RPMI8226 (cell line): ENCODE data around the gene TNFRSF6B.
"Not testable (repeated sequence)": the region's sequence is repeated elsewhere in the genome, so short reads cannot be mapped to it uniquely, and the experiment has no call there.

Experiments used
- DNase-seq: peaks from one replicate; pipeline ENCODE4 v3.0.0-alpha.2; 2015

TNFRSF6B gene, protein sequence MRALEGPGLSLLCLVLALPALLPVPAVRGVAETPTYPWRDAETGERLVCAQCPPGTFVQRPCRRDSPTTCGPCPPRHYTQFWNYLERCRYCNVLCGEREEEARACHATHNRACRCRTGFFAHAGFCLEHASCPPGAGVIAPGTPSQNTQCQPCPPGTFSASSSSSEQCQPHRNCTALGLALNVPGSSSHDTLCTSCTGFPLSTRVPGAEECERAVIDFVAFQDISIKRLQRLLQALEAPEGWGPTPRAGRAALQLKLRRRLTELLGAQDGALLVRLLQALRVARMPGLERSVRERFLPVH

DNA sequence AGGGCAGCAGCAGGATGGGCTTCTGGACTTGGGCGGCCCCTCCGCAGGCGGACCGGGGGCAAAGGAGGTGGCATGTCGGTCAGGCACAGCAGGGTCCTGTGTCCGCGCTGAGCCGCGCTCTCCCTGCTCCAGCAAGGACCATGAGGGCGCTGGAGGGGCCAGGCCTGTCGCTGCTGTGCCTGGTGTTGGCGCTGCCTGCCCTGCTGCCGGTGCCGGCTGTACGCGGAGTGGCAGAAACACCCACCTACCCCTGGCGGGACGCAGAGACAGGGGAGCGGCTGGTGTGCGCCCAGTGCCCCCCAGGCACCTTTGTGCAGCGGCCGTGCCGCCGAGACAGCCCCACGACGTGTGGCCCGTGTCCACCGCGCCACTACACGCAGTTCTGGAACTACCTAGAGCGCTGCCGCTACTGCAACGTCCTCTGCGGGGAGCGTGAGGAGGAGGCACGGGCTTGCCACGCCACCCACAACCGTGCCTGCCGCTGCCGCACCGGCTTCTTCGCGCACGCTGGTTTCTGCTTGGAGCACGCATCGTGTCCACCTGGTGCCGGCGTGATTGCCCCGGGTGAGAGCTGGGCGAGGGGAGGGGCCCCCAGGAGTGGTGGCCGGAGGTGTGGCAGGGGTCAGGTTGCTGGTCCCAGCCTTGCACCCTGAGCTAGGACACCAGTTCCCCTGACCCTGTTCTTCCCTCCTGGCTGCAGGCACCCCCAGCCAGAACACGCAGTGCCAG, at the start of gene TNFRSF6B:
TSS of gene TNFRSF6B (plus strand) at position 25 of the 729 bp plus-strand sequence. CDS start at position 141, 116 bp downstream.
- no peak for DNase-seq

DNA sequence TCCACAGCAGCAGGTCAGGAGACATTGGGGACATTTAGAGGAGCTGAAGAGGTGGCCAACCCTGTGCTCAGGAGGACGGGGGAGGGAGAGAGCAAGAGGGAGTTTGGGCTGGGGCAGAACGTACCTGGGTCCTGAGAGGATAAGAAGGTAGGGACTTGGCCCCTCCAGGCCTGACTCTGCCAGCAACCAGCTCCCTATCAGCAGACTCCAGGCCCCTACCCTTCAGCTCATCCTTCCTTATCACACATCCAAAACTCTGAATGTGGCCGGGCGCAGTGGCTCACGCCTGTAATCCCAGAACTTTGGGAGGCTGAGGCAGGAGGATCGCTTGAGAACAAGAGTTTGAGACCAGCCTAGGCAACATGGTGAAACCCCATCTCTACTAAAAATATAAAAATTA, 48.3 kb upstream of the TNFRSF6B start:
- DNase-seq, result no peak

DNA sequence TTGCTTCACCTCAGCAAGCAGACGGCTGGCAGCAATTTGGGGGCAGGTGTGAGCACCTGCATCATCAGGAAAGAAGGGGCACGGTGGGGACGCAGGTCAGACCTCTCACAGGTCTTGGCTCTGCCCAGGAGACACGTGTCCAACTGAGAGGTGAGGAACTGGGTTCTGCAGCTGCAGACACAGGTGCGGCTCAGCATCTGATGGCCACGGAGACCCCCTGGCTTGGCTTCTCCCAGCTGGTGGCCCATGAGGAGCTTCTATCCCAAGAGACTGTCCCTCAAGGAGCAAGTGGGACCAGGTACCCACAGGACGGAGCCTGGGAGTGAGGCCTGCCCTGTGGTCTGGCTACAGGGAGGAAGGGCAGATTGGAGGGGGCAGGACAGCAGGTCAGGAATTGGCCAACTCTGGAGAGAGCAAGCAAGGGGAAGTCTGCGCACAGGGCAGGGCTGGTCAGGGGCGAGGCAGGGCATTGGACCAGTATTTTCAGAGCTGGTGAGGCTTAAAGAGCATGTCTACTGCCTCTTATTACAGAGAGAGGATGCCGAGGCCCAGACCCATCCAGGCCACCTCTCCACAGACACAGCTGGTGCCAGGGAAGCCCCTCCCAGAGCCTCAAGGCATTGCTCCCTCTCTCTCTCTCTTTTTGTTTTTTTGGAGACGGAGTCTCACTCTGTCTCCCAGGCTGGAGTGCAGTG, 47.4 kb upstream of the TNFRSF6B start:
- peak; percentile 89 for DNase-seq

DNA sequence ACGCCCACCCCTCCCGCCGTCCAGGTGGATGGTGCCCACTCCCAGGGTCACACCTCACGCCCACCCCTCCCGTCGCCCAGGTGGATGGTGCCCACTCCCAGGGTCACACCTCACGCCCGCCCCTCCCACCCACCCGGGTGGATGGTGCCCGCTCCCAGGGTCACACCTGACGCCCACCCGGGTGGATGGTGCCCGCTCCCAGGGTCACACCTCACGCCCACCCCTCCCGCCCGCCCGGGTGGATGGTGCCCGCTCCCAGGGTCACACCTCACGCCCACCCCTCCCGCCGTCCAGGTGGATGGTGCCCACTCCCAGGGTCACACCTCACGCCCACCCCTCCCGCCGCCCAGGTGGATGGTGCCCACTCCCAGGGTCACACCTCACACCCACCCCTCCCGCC, 46.0 kb upstream of the TNFRSF6B start:
- not testable (repeated sequence) for DNase-seq

GRCh38 chr20:63651942-63652191, 44.6 kb upstream of the TNFRSF6B start:
- DNase-seq, result peak; percentile 60

- peak; percentile 46 for DNase-seq
Observed at GRCh38 chr20:63652192-63652980, 44.1 kb upstream of the TNFRSF6B start.

DNA sequence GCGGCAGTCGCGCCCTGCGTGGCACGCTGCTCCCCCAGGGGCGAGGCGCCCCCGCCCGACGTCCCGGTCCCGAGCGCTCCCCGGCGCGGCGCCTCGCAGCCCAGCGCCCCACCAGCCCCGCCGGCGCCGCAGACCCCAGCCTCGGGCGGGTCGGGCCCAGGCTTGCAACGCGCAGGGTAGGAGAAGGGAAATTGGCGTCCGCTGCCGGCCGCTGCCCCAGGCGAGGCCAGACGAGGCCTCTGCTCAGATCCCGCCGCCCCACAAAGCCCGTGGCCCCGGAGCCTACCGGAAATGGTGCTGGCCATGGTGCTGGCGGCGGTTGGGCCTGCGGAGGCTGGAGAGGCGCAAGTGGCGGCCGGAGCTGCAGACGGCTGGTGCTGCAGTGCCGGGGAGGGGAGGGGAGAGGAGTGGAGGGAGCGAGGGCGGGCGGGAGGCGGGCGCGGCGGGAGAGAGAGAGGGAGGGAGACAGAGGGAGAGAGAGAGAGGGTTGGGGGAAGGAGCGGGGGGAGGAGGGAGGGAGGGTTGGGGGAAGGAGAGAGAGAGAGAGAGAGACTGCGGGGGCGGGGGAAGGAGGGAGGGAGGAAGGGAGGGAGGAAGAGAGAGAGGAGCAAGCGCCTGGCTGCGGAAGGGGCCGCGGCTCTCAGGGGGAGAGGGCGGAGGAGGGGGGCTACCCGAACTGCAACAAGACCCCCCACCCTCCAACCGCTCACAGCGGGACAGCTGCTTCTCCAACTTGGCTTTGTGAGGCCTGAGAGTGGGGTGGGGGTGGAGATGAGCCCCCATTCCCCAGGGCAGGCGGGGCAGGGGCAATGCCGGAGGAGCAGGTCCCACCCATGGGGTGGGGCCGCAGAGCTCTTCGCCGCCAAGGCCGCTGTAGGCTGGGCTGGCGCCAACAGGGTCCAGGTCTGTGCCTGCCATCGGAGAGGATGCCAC, 43.1 kb upstream of the TNFRSF6B start, which contains the start of gene STMN3:
TSS of gene STMN3 (minus strand) at position 384 of the 933 bp plus-strand sequence. CDS start at position 305, 79 bp downstream.
- DNase-seq, result peak; percentile 91

DNA sequence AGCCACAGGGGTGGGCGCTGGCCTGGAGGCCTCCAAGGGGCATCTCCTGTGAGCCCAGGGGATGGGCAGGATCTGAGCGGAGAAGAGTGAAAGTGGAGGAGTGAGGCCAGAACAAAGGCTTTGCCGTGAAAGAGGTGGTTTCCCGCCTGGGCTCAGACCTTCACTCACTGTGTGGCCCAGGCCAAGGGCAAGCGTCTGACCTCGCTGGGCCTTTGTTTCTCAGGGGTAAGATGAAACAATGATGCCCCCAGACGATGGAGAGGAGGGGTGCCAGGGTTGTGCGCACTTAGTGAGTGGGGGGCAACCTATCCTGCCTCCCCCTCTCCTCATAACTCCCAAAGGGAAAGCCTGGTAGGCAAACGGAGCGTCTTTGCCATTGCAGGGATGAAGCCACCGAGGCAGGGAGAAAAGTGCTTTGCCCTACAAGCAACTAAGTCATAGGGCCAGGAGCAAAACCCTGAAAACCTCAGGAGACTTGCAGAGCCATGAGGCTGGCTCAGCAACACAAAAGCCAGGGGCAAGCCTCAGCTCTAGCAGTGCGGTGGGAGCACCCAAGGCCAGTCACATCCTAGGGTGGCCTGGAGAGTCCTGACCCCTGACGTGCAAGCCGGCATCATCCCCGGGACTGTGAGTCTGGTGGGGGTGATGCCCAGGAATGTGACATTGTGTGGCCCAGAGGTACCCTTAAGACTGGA, 42.3 kb upstream of the TNFRSF6B start:
- DNase-seq, result no peak

DNA sequence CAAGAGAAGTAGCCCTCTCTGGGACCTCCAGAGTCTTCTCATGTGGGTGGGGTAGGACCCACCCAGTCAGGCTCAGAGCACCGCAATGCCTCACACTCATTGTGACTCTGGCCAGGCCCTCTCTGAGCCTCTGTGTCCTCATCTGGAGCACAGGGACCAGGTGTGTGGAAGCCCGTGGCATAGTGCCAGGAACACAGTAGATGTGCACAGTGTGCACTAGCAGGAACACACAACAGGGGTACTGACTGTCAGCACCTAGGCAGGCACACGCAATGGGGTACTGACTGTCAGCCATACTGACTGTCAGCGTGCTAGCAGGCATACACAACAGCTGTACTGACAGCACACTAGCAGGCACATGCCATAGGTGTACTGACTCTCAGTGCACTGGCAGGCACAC, 41.2 kb upstream of the TNFRSF6B start:
- peak; percentile 72 for DNase-seq

DNA sequence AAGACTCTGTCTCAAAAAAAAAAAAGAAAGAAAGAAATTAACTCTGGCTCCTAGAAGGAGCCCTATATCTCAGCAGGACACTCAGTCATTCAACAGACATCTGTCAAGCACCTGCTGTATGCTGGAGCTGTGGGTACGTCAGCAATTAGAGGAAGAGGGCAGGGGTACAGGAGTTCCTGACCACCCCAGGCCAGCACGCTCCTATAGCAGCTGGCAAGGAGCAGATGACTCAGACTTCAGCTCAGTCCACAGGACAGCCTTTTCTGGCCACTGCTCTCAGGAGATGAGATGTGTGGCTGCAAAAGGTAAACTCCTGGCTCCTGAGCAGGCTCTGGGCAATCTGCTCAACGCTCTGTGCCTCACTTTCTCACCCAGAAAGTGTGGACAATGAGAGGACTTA, 40.0 kb upstream of the TNFRSF6B start:
- DNase-seq, result no peak

- peak; percentile 25 for DNase-seq
Observed at GRCh38 chr20:63657260-63657936, 39.1 kb upstream of the TNFRSF6B start.

DNA sequence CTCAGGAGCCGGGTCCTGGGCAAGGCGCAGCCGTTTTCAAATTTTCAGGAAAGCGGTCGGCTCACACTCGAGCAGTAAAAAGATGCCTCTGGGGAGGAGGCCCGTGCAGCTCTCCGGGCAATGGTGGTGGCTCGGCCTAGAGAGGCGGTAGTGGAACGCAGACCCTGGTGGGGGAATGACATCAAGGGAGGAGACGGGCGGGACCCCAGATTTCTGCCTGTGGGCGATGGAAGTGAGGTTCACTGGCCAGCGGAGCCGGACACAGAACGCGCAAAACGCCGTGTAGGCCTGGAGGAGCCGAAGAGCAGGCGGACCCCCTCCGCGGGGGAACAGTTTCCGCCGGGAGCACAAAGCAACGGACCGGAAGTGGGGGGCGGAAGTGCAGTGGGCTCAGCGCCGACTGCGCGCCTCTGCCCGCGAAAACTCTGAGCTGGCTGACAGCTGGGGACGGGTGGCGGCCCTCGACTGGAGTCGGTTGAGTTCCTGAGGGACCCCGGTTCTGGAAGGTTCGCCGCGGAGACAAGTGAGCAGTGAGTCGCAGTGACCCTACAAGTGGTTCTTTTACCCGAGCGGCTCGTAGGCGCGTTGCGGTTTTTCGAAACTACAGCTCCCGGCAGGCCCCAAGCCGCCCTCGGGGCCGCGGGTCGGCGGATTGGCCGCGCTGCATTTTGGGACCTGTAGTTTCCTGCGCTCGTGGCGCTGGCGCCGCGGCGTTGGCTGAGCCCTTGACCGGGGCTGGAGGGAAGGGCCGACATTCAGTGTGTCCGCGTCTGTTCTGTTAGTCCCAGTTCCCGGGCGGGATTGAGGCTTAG, 38.3 kb upstream of the TNFRSF6B start, which contains the start of gene RTEL1:
TSS of gene RTEL1 (plus strand) at position 376 of the 812 bp plus-strand sequence. CDS start 1,091 bp downstream, outside the sequence.
- peak; percentile 92 for DNase-seq

DNA sequence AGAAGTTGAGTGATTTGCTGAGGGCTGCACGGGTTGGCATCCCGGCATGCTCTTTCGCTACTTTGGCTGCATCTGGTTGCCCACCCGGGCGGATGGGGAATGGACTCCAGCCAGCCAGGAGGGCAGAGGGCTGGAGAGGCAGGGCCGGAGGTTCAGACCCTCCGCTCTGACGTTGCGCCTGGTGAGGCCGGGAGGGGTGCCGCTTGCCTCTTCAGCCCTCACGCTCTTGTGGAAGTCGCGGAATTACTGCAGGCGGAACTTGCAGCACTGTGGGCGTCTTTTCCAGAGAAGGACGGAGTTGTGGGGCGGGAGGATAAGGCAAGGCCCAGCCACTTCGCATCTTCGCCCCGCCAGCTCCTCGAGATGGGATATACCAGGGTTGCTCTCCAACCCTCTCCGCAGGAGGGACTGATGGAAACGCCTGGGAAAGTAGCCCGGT, 37.7 kb upstream of the TNFRSF6B start:
- DNase-seq, result peak; percentile 18

DNA sequence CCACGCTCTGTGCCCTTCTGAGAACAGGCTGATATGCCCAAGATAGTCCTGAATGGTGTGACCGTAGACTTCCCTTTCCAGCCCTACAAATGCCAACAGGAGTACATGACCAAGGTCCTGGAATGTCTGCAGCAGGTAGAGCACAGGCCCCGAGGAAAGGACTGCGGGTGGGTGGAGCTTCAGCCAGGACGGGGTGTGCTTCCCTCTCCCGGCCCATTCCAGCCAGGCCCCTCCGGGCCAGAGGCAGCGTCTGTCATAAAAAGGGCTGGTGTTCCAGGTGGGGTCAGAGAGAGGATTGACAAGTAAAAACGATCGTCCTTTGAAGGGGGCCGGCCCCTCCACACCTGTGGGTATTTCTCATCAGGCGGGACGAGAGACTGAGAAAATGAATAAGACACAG, 37.1 kb upstream of the TNFRSF6B start:
- no peak for DNase-seq

- DNase-seq, result not testable (repeated sequence)
Observed at GRCh38 chr20:63660174-63660573, 36.3 kb upstream of the TNFRSF6B start.

GRCh38 chr20:63660622-63661021, 35.8 kb upstream of the TNFRSF6B start:
- no peak for DNase-seq

GRCh38 chr20:63661108-63661507, 35.3 kb upstream of the TNFRSF6B start:
- DNase-seq, result no peak

- no peak for DNase-seq
Observed at GRCh38 chr20:63661959-63662812, 34.3 kb upstream of the TNFRSF6B start.

DNA sequence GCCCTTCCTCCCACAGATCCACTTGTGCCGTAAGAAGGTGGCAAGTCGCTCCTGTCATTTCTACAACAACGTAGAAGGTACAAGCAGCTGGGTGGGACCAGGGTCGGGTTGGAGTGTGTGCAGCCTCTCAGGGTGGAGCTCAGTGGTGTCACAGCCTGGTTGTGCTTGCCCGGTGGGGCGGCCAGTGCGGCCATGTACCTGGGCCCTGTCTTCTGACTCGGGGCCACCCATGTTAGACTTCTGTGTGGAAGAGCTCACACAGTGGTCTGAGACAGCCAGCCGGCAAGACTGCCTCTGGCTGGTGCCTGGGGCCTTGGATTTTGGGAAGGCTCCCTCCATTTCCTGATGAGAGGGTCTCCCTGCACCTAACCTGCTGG, 33.7 kb upstream of the TNFRSF6B start:
- DNase-seq, result no peak
